HepG2 (cell line): ENCODE measurements around the gene PSAP. TPM values are rescaled to one million over a fixed set of nuclear protein-coding genes. Genes with fewer than 3 reads are reported as not detected.

ENCODE experiments used
- ATAC-seq: fragments of 200-7000 bp; cut with Tn5 transposase; 3 replicates; pipeline ENCODE4 v1.9.1; 2020; ENCODE audit warnings: mild to moderate bottlenecking, moderate library complexity
- BruUV-seq: library from RNA; stranded (reverse); fragments of 400-500 nt; replicated peaks from 2 replicates; lab custom pipeline; 2021; lab: Mats Ljungman, UMichigan
- CTCF ChIA-PET: fragments of 300-600 bp; formaldehyde crosslinking; extraction: SDS; loops from one replicate; lab custom pipeline; 2021; ENCODE audit warnings: low total read pairs, inconsistent platforms, low intra/inter-chr PET ratio; lab: Yijun Ruan, JAX
- POLR2A ChIA-PET: fragments of 350-600 bp; sonication (Branson Sonifier 250); formaldehyde crosslinking; loops from one replicate; lab custom pipeline; 2020; ENCODE audit warnings: antibody characterized with exemption, inconsistent platforms; lab: Yijun Ruan, JAX
- DNase-seq: peaks from one replicate; pipeline ENCODE4 v3.0.0-alpha.2; 2015; ENCODE audit warnings: low spot score
- FAIRE-seq: peaks from 3 replicates; lab custom pipeline; 2011; peaks lifted over from hg19 to GRCh38; lab: Jason Lieb, UNC
- H2AFZ ChIP-seq: one replicate; pipeline ENCODE4 v1.6.1; 2011; ENCODE audit warnings: low read length, inconsistent platforms
- H3K27ac ChIP-seq: fragments of 300-600 bp; 3 replicates; pipeline ENCODE4 v1.8.0; 2011; ENCODE audit warnings: mixed run types, mild to moderate bottlenecking, mixed read lengths, low read length, inconsistent platforms; ENCODE audit not compliant: insufficient read depth; ENCODE audit errors: extremely low read length
- H3K27me3 ChIP-seq, 2 experiments: fragments of 200-600 bp in 1 of 2; 2 replicates in 1 of 2; 3 replicates in 1 of 2; pipeline versions ENCODE4 v1.6.0 to v1.8.0; 2011; ENCODE audit warnings: low read length in 2 of 2, mild to moderate bottlenecking in 2 of 2, moderate library complexity in 2 of 2, inconsistent platforms in 1 of 2; ENCODE audit not compliant: insufficient read depth in 2 of 2, control insufficient read depth in 1 of 2
- H3K36me3 ChIP-seq, 2 experiments: fragments of 200-600 bp in 1 of 2; replicated peaks in 1 of 2; 2 replicates in 1 of 2; 3 replicates in 1 of 2; pipeline versions ENCODE4 v1.5.1 to v1.8.0; 2011; ENCODE audit warnings: low read length in 2 of 2, inconsistent platforms in 1 of 2; ENCODE audit not compliant: insufficient read depth in 2 of 2, control insufficient read depth in 1 of 2
- H3K4me1 ChIP-seq: 2 replicates; pipeline ENCODE4 v1.5.1; 2012; ENCODE audit warnings: low read length, inconsistent platforms; ENCODE audit not compliant: insufficient read depth
- H3K4me2 ChIP-seq: 2 replicates; pipeline ENCODE4 v1.6.0; 2011; ENCODE audit warnings: low read depth, low read length, inconsistent platforms
- H3K4me3 ChIP-seq, 3 experiments: fragments of 200-600 bp in 1 of 3; sonication (generic), shearing (Covaris generic) in 1 of 3; replicated peaks in 1 of 3; 2 replicates each; pipeline ENCODE4 v1.5.1; 2011 to 2016; ENCODE audit warnings: low read length in 3 of 3, inconsistent platforms in 2 of 3, low read depth in 2 of 3, mild to moderate bottlenecking in 2 of 3, control low read depth in 1 of 3, mixed read lengths in 1 of 3; ENCODE audit not compliant: insufficient read depth in 1 of 3
- H3K79me2 ChIP-seq: one replicate; pipeline ENCODE4 v1.6.1; 2011; ENCODE audit warnings: low read length, inconsistent platforms; ENCODE audit not compliant: insufficient read depth
- H3K9ac ChIP-seq: 2 replicates; pipeline ENCODE4 v1.6.0; 2011; ENCODE audit warnings: mild to moderate bottlenecking, low read depth, low read length, inconsistent platforms; ENCODE audit not compliant: insufficient read depth
- H3K9me3 ChIP-seq: 2 replicates; pipeline ENCODE4 v1.5.1; 2012; ENCODE audit warnings: mild to moderate bottlenecking, low read length
- H4K20me1 ChIP-seq: 2 replicates; pipeline ENCODE4 v1.6.0; 2011; ENCODE audit warnings: inconsistent platforms, mild to moderate bottlenecking, low read length, moderate library complexity; ENCODE audit not compliant: insufficient read depth
- AHR ChIP-seq: IDR thresholded peaks from 2 replicates; pipeline ENCODE4 v1.6.1; 2018; ENCODE audit warnings: missing genetic modification reagents, missing compliant biosample characterization
- KDM5B ChIP-seq: sonication (generic); formaldehyde crosslinking; IDR thresholded peaks from 2 replicates; pipeline ENCODE4 v1.4.0; 2020; ENCODE audit warnings: missing genetic modification reagents, mild to moderate bottlenecking, borderline replicate concordance
- LCORL ChIP-seq, 2 experiments: fragments of 450-650 bp in 1 of 2; sonication (generic) in 1 of 2; formaldehyde crosslinking in 1 of 2; IDR thresholded peaks; 2 replicates each; pipeline versions ENCODE4 v1.5.0 to v1.6.1; 2017 to 2020; ENCODE audit warnings: antibody characterized with exemption in 1 of 2, missing genetic modification reagents in 1 of 2
- MATR3 ChIP-seq: sonication (generic); formaldehyde crosslinking; IDR thresholded peaks from 2 replicates; pipeline ENCODE4 v1.4.0; 2020; ENCODE audit warnings: missing genetic modification reagents
- NFATC3 ChIP-seq: sonication (generic); formaldehyde crosslinking; IDR thresholded peaks from 2 replicates; pipeline ENCODE4 v1.5.1; 2020; ENCODE audit warnings: mild to moderate bottlenecking, missing genetic modification reagents
- RBFOX2 ChIP-seq: fragments of 200-400 bp; formaldehyde crosslinking; IDR thresholded peaks from 2 replicates; pipeline ENCODE4 v1.6.1; 2017; ENCODE audit warnings: low read depth, mild to moderate bottlenecking, low read length
- SOX13 ChIP-seq, 3 experiments: fragments of 450-650 bp in 1 of 3; sonication (generic) in 1 of 3; formaldehyde crosslinking in 1 of 3; IDR thresholded peaks in 2 of 3; conservative IDR thresholded peaks in 1 of 3; 2 replicates each; pipeline versions ENCODE4 v1.5.0 to v1.6.1; 2016 to 2020; ENCODE audit warnings: antibody characterized with exemption in 1 of 3, mild to moderate bottlenecking in 1 of 3, missing compliant biosample characterization in 1 of 3, missing genetic modification reagents in 1 of 3, moderate library complexity in 1 of 3
- ZNF280D ChIP-seq: sonication (generic); formaldehyde crosslinking; IDR thresholded peaks from 2 replicates; pipeline ENCODE4 v1.5.1; 2020; ENCODE audit warnings: mild to moderate bottlenecking, missing genetic modification reagents
- ZNF776 ChIP-seq: sonication (generic); formaldehyde crosslinking; IDR thresholded peaks from 2 replicates; pipeline ENCODE4 v1.4.0; 2020; ENCODE audit warnings: mild to moderate bottlenecking, missing genetic modification reagents
- WGBS: methylation state at CpG from one replicate; pipeline ENCODE4 v1.1.6; 2017; ENCODE audit warnings: low lambda C conversion rate; 5-methylcytosine and 5-hydroxymethylcytosine counted together
- in situ Hi-C: cut with HindIII; loops from 2 replicates; pipeline ENCODE4 v1.10.0; 2017; ENCODE audit warnings: low pct_unique_long_range_greater_than_20kb; ENCODE audit not compliant: extremely low pct_ligation_motif_present
- intact Hi-C: fragments of 100-400 bp; cut with micrococcal nuclease; formaldehyde crosslinking; loops from one replicate; pipeline ENCODE4 v1.10.0; 2022; ENCODE audit not compliant: unreplicated experiment
- polyA plus RNA-seq, 8 experiments: library from polyadenylated mRNA; depleted of rRNA in 3 of 8; stranded (reverse) in 7 of 8; unstranded in 1 of 8; fragments of >200 nt; fragmentation: Illumina TruSeq in 4 of 8; extraction: Trizol in 4 of 8; gene quantifications; 2 replicates each; pipeline versions ENCODE4 v1.2.1 to v1.2.3, GENCODE V29; 2011 to 2016; ENCODE audit warnings: low read depth in 4 of 8, missing spikeins in 1 of 8, mixed read lengths in 1 of 8; ENCODE audit not compliant: insufficient read depth in 1 of 8
- total RNA-seq, 5 experiments: library from RNA; depleted of rRNA; stranded (reverse); fragments of >200 nt; fragmentation: Illumina TruSeq; extraction: Trizol; gene quantifications; 2 replicates each; pipeline ENCODE4 v1.2.3, GENCODE V29; 2016; ENCODE audit warnings: low read depth in 1 of 5

PSAP gene
- total and polyA plus RNA-seq, 2 of the 13 experiments (the other 11 are each of a cell fraction or from before 2014, with no cell fraction given) = 323 to 643 TPM

- H3K4me2 ChIP-seq = no peak overlapping the region
- no TSS peak for BruUV-seq
- no peak overlapping the region for H2AFZ ChIP-seq
- FAIRE-seq (no peak), ATAC-seq (no peak), DNase-seq (no peak)
- no peak overlapping the region for H3K9ac ChIP-seq
- 20% methylated on average over 4 of the region's 4 CpGs for WGBS
- ChIA-PET CTCF (no interaction called here), POLR2A (no interaction called here)
- TF ChIP-seq KDM5B (CRISPR knock-in tag) = no peak
- no peak for TF ChIP-seq ZNF280D
- no peak for TF ChIP-seq LCORL (IDR thresholded peaks at IDR 0.05)
- no peak for TF ChIP-seq LCORL (CRISPR knock-in tag; IDR thresholded peaks at IDR 0.05)
- no peak for TF ChIP-seq SOX13 (IDR thresholded peaks at IDR 0.05)
- TF ChIP-seq SOX13 (CRISPR knock-in tag; conservative IDR thresholded peaks at IDR 0.05 in 1 of 2, IDR thresholded peaks at IDR 0.05 in 1 of 2) = no peak
- TF ChIP-seq ZNF776 (CRISPR knock-in tag) = no peak
- no peak for TF ChIP-seq MATR3 (CRISPR knock-in tag)
- no peak for TF ChIP-seq AHR (CRISPR knock-in tag)
- no peak for TF ChIP-seq RBFOX2
- no peak for TF ChIP-seq NFATC3 (CRISPR knock-in tag)
- H3K9me3 ChIP-seq = no peaks in the 10 kb centered on the region
- peaks cover 17% of the 10 kb centered on the region for H3K4me1 ChIP-seq
- no peak overlapping the region for H3K27ac ChIP-seq
- H3K79me2 ChIP-seq = no peaks in the 10 kb centered on the region
- no peaks in the 10 kb centered on the region for H4K20me1 ChIP-seq
- no peaks in the 10 kb centered on the region for H3K36me3 ChIP-seq
- intact Hi-C loops (no loop called here), in situ Hi-C loops (no loop called here)
- H3K4me3 ChIP-seq = no peak overlapping the region
- peaks cover 5 to 19% of the 10 kb centered on the region in 2 experiments; a peak in 4 of 5 replicates for H3K27me3 ChIP-seq
These were observed 47.0 kb downstream of the PSAP start for GRCh38 chr10:71804077-71804476.
